ENCODE results near the gene ATL3.

The ATL3 gene

DNA sequence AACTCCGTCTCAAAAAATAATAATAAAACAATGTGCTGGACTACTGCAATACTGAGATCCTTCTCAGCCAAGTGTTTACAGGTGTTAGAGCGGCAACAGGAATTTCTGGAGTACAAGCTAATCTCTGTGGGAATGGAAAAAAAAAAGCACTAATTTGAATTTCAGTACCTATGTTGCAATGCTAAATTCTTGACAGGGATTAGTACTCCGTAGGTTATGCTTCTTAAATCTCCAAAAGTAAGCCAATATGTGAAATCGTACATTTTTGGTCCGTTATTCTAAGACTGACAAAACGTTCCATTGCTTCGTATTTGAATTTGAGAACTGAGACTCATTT is 1.1 kb downstream of the ATL3 start:
- TF ChIP-seq CTCF (IDR thresholded peaks at IDR 0.05; ENCODE audit: low read length, missing control alignments) = no peak
- H3K4me3 ChIP-seq (replicated peaks; ENCODE audit: low read depth, low read length) = peak overlapping the region; percentile 81
- DNase-seq (ENCODE audit: low read depth) = no peak

DNA sequence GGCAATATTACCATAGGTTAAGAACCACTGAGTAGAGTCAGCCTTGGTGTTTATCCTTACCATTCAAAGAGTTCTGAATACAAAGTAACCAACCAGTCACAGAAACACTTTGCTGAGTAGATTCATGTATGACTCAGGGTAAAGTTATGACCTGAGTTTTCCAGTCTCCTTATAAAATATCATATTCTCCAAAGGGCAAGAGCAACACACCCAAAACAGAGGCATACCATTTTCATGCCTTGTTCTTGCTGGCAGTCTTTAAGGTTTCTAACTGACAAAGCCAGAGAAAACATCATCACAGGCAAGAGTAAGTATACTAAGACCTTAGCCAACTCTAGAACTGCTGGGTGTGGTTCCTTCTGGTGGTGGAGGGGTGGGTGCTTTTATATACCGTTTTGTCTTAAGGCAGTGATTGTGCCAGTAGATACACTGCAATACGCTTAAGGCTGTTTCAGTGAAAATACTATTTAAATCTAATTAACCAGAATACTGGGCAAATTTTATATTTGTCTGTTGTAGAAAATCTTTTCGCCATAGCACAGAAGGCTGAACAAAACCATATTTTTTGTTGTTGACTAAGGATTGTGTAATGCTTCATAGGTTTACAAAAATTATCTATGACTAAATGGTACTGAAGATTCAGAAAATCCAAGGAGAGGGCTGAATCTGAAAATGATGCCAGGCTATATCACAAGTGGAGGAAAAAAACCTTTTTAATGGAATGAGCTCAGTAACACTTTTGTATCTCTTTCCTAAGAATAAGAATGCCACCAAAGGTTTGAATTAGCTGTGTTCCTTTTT is 3.0 kb downstream of the ATL3 start:
- peak; percentile 85 for DNase-seq (ENCODE audit: low read depth)

GRCh38 chr11:63666874-63667273 is 4.3 kb downstream of the ATL3 start:
- peak; percentile 62 for DNase-seq (ENCODE audit: low read depth)
- H3K4me3 ChIP-seq (replicated peaks; ENCODE audit: low read depth, low read length) = no peak overlapping the region
- no peak for TF ChIP-seq CTCF (IDR thresholded peaks at IDR 0.05; ENCODE audit: low read length, missing control alignments)

More for the DNA sequence above, 3.0 kb downstream of the ATL3 start:
- H3K4me3 ChIP-seq (replicated peaks; ENCODE audit: low read depth, low read length) = no peak overlapping the region
- no peak for TF ChIP-seq CTCF (IDR thresholded peaks at IDR 0.05; ENCODE audit: low read length, missing control alignments)

- H3K4me3 ChIP-seq (replicated peaks; ENCODE audit: low read depth, low read length) = no peak overlapping the region
- TF ChIP-seq CTCF (IDR thresholded peaks at IDR 0.05; ENCODE audit: low read length, missing control alignments) = no peak
- DNase-seq (ENCODE audit: low read depth) = peak; percentile 63
Observed at GRCh38 chr11:63663809-63664208, 7.4 kb downstream of the ATL3 start.

GRCh38 chr11:63660972-63661371 is 10.2 kb downstream of the ATL3 start:
- no peak for DNase-seq (ENCODE audit: low read depth)
- no peak for TF ChIP-seq CTCF (IDR thresholded peaks at IDR 0.05; ENCODE audit: low read length, missing control alignments)
- H3K4me3 ChIP-seq (replicated peaks; ENCODE audit: low read depth, low read length) = no peak overlapping the region

DNA sequence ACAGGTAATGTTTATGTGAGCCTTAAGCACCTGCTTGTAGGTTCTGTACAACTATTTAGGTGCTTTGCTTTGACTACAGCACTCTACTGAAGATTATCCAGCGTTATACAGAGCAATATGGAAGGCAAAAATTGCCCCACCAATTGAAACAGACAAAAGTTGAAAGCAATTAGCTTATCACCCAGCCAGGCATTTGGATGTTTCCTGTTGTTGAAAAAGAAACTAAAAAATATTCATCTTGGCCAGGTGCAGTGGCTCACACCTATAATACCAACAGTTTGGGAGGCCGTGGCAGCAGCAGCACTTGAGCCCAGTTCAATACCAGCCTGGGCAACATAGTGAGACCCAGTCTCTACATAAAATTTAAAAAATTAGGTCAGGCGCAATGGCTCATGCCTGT is 18.5 kb downstream of the ATL3 start:
- DNase-seq (ENCODE audit: low read depth) = no peak
- no peak for TF ChIP-seq CTCF (IDR thresholded peaks at IDR 0.05; ENCODE audit: low read length, missing control alignments)
- no peak overlapping the region for H3K4me3 ChIP-seq (replicated peaks; ENCODE audit: low read depth, low read length)

- TF ChIP-seq CTCF (IDR thresholded peaks at IDR 0.05; ENCODE audit: low read length, missing control alignments) = no peak
- no peak for DNase-seq (ENCODE audit: low read depth)
- no peak overlapping the region for H3K4me3 ChIP-seq (replicated peaks; ENCODE audit: low read depth, low read length)
Observed at GRCh38 chr11:63643205-63643604, 28.0 kb downstream of the ATL3 start.

Data from fibroblast of pulmonary artery (primary cell).